ENCODE data around the gene TRMT61B. TPM values are rescaled to one million over a fixed set of nuclear protein-coding genes. Genes with fewer than 3 reads are reported as not detected.
A peak's percentile ranks its signal among the peaks of the same experiment; 100 is the strongest.

The TRMT61B gene
- total RNA-seq, 2 experiments from 2014 or later: 16.7 to 18.1 TPM

- DNase-seq: no peak
- peaks cover 25% of the 10 kb centered on the region for H3K36me3 Mint-ChIP-seq
- H3K27me3 Mint-ChIP-seq: no peaks in the 10 kb centered on the region
- intact Hi-C loops (cut with micrococcal nuclease): no loop called here
- CTCF ChIA-PET: interaction anchor here (1.3 to 1.7 kb wide), 2 partner anchors 9 to 81 kb away, joined by 4 to 5 read pairs; no protein-coding TSS in a partner anchor
- peaks cover 71% of the 10 kb centered on the region for H3K4me1 Mint-ChIP-seq (ENCODE audit: low read depth)
- H3K9me3 Mint-ChIP-seq: no peaks in the 10 kb centered on the region
- POLR2A ChIA-PET: no interaction called here
- H3K4me3 Mint-ChIP-seq: no peak overlapping the region
- H3K27ac Mint-ChIP-seq: no peak overlapping the region
Observed at GRCh38 chr2:28901202-28901601, 31.1 kb upstream of the TRMT61B start.

- intact Hi-C loops (cut with micrococcal nuclease): no loop called here
- ChIA-PET POLR2A (no interaction called here), CTCF (no interaction called here)
- DNase-seq: no peak
- H3K4me3 Mint-ChIP-seq: peak overlapping the region; percentile 30
- H3K36me3 Mint-ChIP-seq: peaks cover 21% of the 10 kb centered on the region
- H3K9me3 Mint-ChIP-seq: no peaks in the 10 kb centered on the region
- H3K27me3 Mint-ChIP-seq: no peaks in the 10 kb centered on the region
- peaks cover 57% of the 10 kb centered on the region for H3K4me1 Mint-ChIP-seq (ENCODE audit: low read depth)
- H3K27ac Mint-ChIP-seq: peak overlapping the region; percentile 16
Observed at GRCh38 chr2:28898048-28898447, 27.9 kb upstream of the TRMT61B start.

- ChIA-PET POLR2A (interaction anchor here (3.3 kb wide), 1 partner anchor 27 kb away, joined by 37 read pairs; the partner anchor contains the start of gene TRMT61B), CTCF (interaction anchor here (1.1 to 2.2 kb wide), 3 partner anchors 27 to 145 kb away, joined by 3 to 6 read pairs (median 6); partner anchors contain the start of genes PPP1CB and TRMT61B)
- H3K27ac Mint-ChIP-seq: peak overlapping the region; percentile 39
- H3K27me3 Mint-ChIP-seq: no peaks in the 10 kb centered on the region
- H3K36me3 Mint-ChIP-seq: peaks cover 14% of the 10 kb centered on the region
- H3K9me3 Mint-ChIP-seq: no peaks in the 10 kb centered on the region
- H3K4me1 Mint-ChIP-seq (ENCODE audit: low read depth): peaks cover 54% of the 10 kb centered on the region
- intact Hi-C loops (cut with micrococcal nuclease): no loop called here
- H3K4me3 Mint-ChIP-seq: peak overlapping the region; percentile 93
- DNase-seq: no peak
Observed at GRCh38 chr2:28896906-28897305, 26.8 kb upstream of the TRMT61B start.

- peak; percentile 53 for DNase-seq
- Mint-ChIP-seq H3K9me3 (no peaks in the 10 kb centered on the region), H3K27me3 (no peaks in the 10 kb centered on the region), H3K4me3 (peak overlapping the region; percentile 93), H3K27ac (peak overlapping the region; percentile 94), H3K36me3 (peaks cover 11% of the 10 kb centered on the region), H3K4me1 (ENCODE audit: low read depth) (peaks cover 40% of the 10 kb centered on the region)
- POLR2A ChIA-PET: interaction anchor here (1.1 to 3.3 kb wide), 6 partner anchors 8 to 347 kb away, joined by 3 to 37 read pairs (median 6); partner anchors contain the start of genes PPP1CB and TRMT61B
- intact Hi-C loops (cut with micrococcal nuclease): loop anchor here (2.0 kb wide), 5 partner anchors 75 to 1251 kb away; partner anchors contain the start of gene YPEL5
- CTCF ChIA-PET: interaction anchor here (0.9 to 2.2 kb wide), 8 partner anchors 10 to 327 kb away, joined by 3 to 6 read pairs (median 4); partner anchors contain the start of genes PPP1CB and TRMT61B
Observed at GRCh38 chr2:28895189-28895893, 25.2 kb upstream of the TRMT61B start.

- Mint-ChIP-seq H3K9me3 (no peaks in the 10 kb centered on the region), H3K4me3 (peak within 1 kb of the TSS; percentile 93), H3K4me1 (ENCODE audit: low read depth) (peaks cover 34% of the 10 kb centered on the region), H3K27ac (peak within 1 kb of the TSS; percentile 94), H3K36me3 (peaks cover 11% of the 10 kb centered on the region), H3K27me3 (no peaks in the 10 kb centered on the region)
- intact Hi-C loops (cut with micrococcal nuclease): loop anchor here (1.0 to 2.0 kb wide), 8 partner anchors 24 to 1252 kb away; partner anchors contain the start of genes PPP1CB, TRMT61B and YPEL5
- CTCF ChIA-PET: interaction anchor here (1.1 kb wide), 2 partner anchors 75 to 327 kb away, joined by 3 read pairs; no protein-coding TSS in a partner anchor
- POLR2A ChIA-PET: interaction anchor here (0.6 to 3.3 kb wide), 7 partner anchors 9 to 347 kb away, joined by 3 to 37 read pairs (median 5); partner anchors contain the start of genes PPP1CB and TRMT61B
- peak; percentile 98 for DNase-seq
Observed at GRCh38 chr2:28894470-28895188, 24.5 kb upstream of the TRMT61B start, which contains the start of gene WDR43. Gene WDR43, plus strand, starts transcription at chr2:28894667. Its CDS starts 32 bp downstream, at chr2:28894699.

GRCh38 chr2:28893488-28893887 lies 23.4 kb upstream of the TRMT61B start:
- no peak for DNase-seq
- H3K9me3 Mint-ChIP-seq: no peaks in the 10 kb centered on the region
- no peak overlapping the region for H3K27ac Mint-ChIP-seq
- H3K4me3 Mint-ChIP-seq: no peak overlapping the region
- CTCF ChIA-PET: no interaction called here
- H3K27me3 Mint-ChIP-seq: no peaks in the 10 kb centered on the region
- POLR2A ChIA-PET: no interaction called here
- H3K4me1 Mint-ChIP-seq (ENCODE audit: low read depth): peaks cover 24% of the 10 kb centered on the region
- peaks cover 8% of the 10 kb centered on the region for H3K36me3 Mint-ChIP-seq
- intact Hi-C loops (cut with micrococcal nuclease): no loop called here

- Mint-ChIP-seq H3K27ac (no peak overlapping the region), H3K4me3 (no peak overlapping the region), H3K36me3 (no peaks in the 10 kb centered on the region), H3K27me3 (peaks cover 21% of the 10 kb centered on the region), H3K4me1 (ENCODE audit: low read depth) (no peaks in the 10 kb centered on the region), H3K9me3 (no peaks in the 10 kb centered on the region)
- intact Hi-C loops (cut with micrococcal nuclease): no loop called here
- ChIA-PET POLR2A (no interaction called here), CTCF (no interaction called here)
- DNase-seq: no peak
Observed at GRCh38 chr2:28880193-28880592, 10.1 kb upstream of the TRMT61B start.

GRCh38 chr2:28871620-28872019 lies 1.5 kb upstream of the TRMT61B start:
- H3K36me3 Mint-ChIP-seq: no peaks in the 10 kb centered on the region
- ChIA-PET CTCF (no interaction called here), POLR2A (interaction anchor here (0.9 to 3.1 kb wide), 2 partner anchors 24 to 62 kb away, joined by 3 to 37 read pairs; partner anchors contain the start of gene WDR43)
- no peak overlapping the region for H3K4me3 Mint-ChIP-seq
- no peak for DNase-seq
- no peak overlapping the region for H3K27ac Mint-ChIP-seq
- peaks cover 3% of the 10 kb centered on the region for H3K27me3 Mint-ChIP-seq
- peaks cover 23% of the 10 kb centered on the region for H3K4me1 Mint-ChIP-seq (ENCODE audit: low read depth)
- intact Hi-C loops (cut with micrococcal nuclease): loop anchor here (2.0 kb wide), 2 partner anchors 51 to 61 kb away; partner anchors contain the start of gene SPDYA
- H3K9me3 Mint-ChIP-seq: no peaks in the 10 kb centered on the region

- no peaks in the 10 kb centered on the region for H3K27me3 Mint-ChIP-seq
- H3K9me3 Mint-ChIP-seq: no peaks in the 10 kb centered on the region
- peak overlapping the region; percentile 89 for H3K27ac Mint-ChIP-seq
- DNase-seq: peak; percentile 32
- peak overlapping the region; percentile 93 for H3K4me3 Mint-ChIP-seq
- intact Hi-C loops (cut with micrococcal nuclease): loop anchor here (1.0 to 2.0 kb wide), 4 partner anchors 25 to 303 kb away; partner anchors contain the start of genes SPDYA and WDR43
- ChIA-PET CTCF (interaction anchor here (0.9 to 1.9 kb wide), 6 partner anchors 13 to 302 kb away, joined by 3 to 10 read pairs (median 4); no protein-coding TSS in a partner anchor), POLR2A (interaction anchor here (1.2 to 3.1 kb wide), 5 partner anchors 9 to 245 kb away, joined by 3 to 37 read pairs (median 4); partner anchors contain the start of gene WDR43)
- peaks cover 35% of the 10 kb centered on the region for H3K4me1 Mint-ChIP-seq (ENCODE audit: low read depth)
- H3K36me3 Mint-ChIP-seq: peaks cover 4% of the 10 kb centered on the region
Observed at GRCh38 chr2:28869494-28870145, 489 bp downstream of the TRMT61B start.

- DNase-seq: no peak
- ChIA-PET POLR2A (interaction anchor here (3.1 kb wide), 1 partner anchor 27 kb away, joined by 37 read pairs; the partner anchor contains the start of gene WDR43), CTCF (interaction anchor here (0.9 kb wide), 1 partner anchor 12 kb away, joined by 3 read pairs; no protein-coding TSS in a partner anchor)
- Mint-ChIP-seq H3K27me3 (no peaks in the 10 kb centered on the region), H3K4me3 (peak overlapping the region; percentile 54), H3K36me3 (peaks cover 10% of the 10 kb centered on the region), H3K9me3 (no peaks in the 10 kb centered on the region), H3K27ac (no peak overlapping the region), H3K4me1 (ENCODE audit: low read depth) (peaks cover 41% of the 10 kb centered on the region)
- intact Hi-C loops (cut with micrococcal nuclease): no loop called here
Observed at GRCh38 chr2:28868611-28869010, 1.5 kb downstream of the TRMT61B start.

- Mint-ChIP-seq H3K36me3 (peaks cover 15% of the 10 kb centered on the region), H3K4me1 (ENCODE audit: low read depth) (no peaks in the 10 kb centered on the region), H3K27me3 (no peaks in the 10 kb centered on the region), H3K27ac (no peak overlapping the region), H3K4me3 (no peak overlapping the region), H3K9me3 (no peaks in the 10 kb centered on the region)
- intact Hi-C loops (cut with micrococcal nuclease): no loop called here
- ChIA-PET POLR2A (no interaction called here), CTCF (no interaction called here)
- DNase-seq: no peak
Observed at GRCh38 chr2:28855977-28856376, 14.1 kb downstream of the TRMT61B start.

Measured in activated CD4-positive, alpha-beta memory T cell treated with anti-CD3 and anti-CD28 coated beads for 36 hours (primary cell).